GM23248 (cell line): ENCODE data around the gene KCNJ12.
"Not testable (repeated sequence)": the region's sequence is repeated elsewhere in the genome, so short reads cannot be mapped to it uniquely, and the experiment has no call there.

Experiments
- EZH2 ChIP-seq: fragments of 200-600 bp; sonication (generic); IDR thresholded peaks from 2 replicates; pipeline ENCODE4 v1.6.1; 2018; ENCODE audit warnings: antibody characterized with exemption, mild to moderate bottlenecking; ENCODE audit not compliant: insufficient read depth, poor library complexity, severe bottlenecking
- EZH2phosphoT487 ChIP-seq: fragments of 200-600 bp; sonication (generic); IDR thresholded peaks from 2 replicates; pipeline ENCODE4 v1.6.1; 2018; ENCODE audit warnings: antibody characterized with exemption, moderate library complexity, mild to moderate bottlenecking, low read depth; ENCODE audit not compliant: insufficient read depth

GRCh38 chr17:21404539-21404938, 28.4 kb downstream of the KCNJ12 start:
- not testable (repeated sequence) for TF ChIP-seq EZH2, EZH2phosphoT487
